Parathyroid adenoma (tissue), 2 donors: ENCODE results near the gene TMC4.

Source experiments
- H2AFZ ChIP-seq: fragments of 300-600 bp; sonication (generic); one replicate; pipeline ENCODE4 v1.7.0; 2017; ENCODE audit warnings: antibody characterized with exemption, mild to moderate bottlenecking
- H3K27ac ChIP-seq: fragments of 300-600 bp; sonication (generic); one replicate; pipeline ENCODE4 v1.7.0; 2017
- H3K27me3 ChIP-seq: fragments of 300-600 bp; sonication (generic); one replicate; pipeline ENCODE4 v1.7.0; 2017; ENCODE audit warnings: low read length; ENCODE audit not compliant: control insufficient read depth, insufficient read depth
- H3K36me3 ChIP-seq: fragments of 300-600 bp; sonication (generic); one replicate; pipeline ENCODE4 v1.7.0; 2017; ENCODE audit warnings: low read length; ENCODE audit not compliant: control insufficient read depth, insufficient read depth
- H3K4me1 ChIP-seq: fragments of 300-600 bp; sonication (generic); one replicate; pipeline ENCODE4 v1.7.0; 2017; ENCODE audit warnings: control low read depth
- H3K4me2 ChIP-seq: fragments of 300-600 bp; sonication (generic); one replicate; pipeline ENCODE4 v1.7.0; 2017; ENCODE audit warnings: low read length
- H3K4me3 ChIP-seq: fragments of 300-600 bp; sonication (generic); one replicate; pipeline ENCODE4 v1.7.0; 2017; ENCODE audit warnings: low read depth, low read length
- H3K79me2 ChIP-seq: fragments of 300-600 bp; sonication (generic); one replicate; pipeline ENCODE4 v1.7.0; 2017; ENCODE audit warnings: control low read depth
- H3K9ac ChIP-seq: fragments of 300-600 bp; sonication (generic); one replicate; pipeline ENCODE4 v1.7.0; 2017; ENCODE audit warnings: mild to moderate bottlenecking
- H3K9me3 ChIP-seq: fragments of 300-600 bp; sonication (generic); one replicate; pipeline ENCODE4 v1.7.0; 2017; ENCODE audit warnings: low read length; ENCODE audit not compliant: control insufficient read depth
- CTCF ChIP-seq: fragments of 300-600 bp; sonication (generic); IDR thresholded peaks from one replicate; pipeline ENCODE4 v1.7.0; 2017; ENCODE audit warnings: antibody characterized with exemption, mild to moderate bottlenecking
- donor health status: primary hyperparathyroidism.

Gene TMC4

GRCh38 chr19:54147676-54148075 is 25.3 kb downstream of the TMC4 start:
- Histone ChIP-seq H3K27me3 (no peaks in the 10 kb centered on the region), H3K36me3 (no peaks in the 10 kb centered on the region), H3K27ac (no peak overlapping the region), H3K9me3 (no peaks in the 10 kb centered on the region), H2AFZ (no peak overlapping the region), H3K4me1 (no peaks in the 10 kb centered on the region), H3K79me2 (no peaks in the 10 kb centered on the region), H3K4me3 (no peak overlapping the region), H3K4me2 (no peak overlapping the region), H3K9ac (no peak overlapping the region)
- TF ChIP-seq CTCF: no peak

DNA sequence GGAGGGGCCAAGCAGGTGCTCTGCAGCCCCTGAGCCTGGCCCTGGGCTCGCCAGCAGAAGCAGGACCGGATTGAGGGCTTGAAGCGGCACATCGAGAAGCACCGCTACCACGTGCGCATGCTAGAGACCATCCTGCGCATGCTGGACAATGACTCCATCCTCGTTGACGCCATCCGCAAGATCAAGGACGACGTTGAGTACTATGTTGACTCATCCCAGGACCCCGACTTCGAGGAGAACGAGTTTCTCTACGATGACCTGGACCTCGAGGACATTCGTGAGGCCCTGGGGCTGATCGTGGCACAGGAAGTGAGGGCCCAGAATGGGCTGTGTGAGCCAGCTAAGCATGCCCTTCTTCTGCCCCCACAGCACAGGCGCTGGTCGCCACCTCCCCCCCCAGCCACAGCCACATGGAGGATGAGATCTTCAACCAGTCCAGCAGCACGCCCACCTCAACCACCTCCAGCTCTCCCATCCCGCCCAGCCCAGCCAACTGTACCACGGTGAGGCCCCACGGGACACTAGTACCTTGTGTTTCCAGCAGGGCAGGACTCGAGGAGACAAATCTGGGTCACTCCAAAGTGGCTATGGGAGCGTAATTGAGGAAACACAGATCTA is 27.3 kb downstream of the TMC4 start:
- no peak overlapping the region for H3K4me2 ChIP-seq
- no peak overlapping the region for H2AFZ ChIP-seq
- no peaks in the 10 kb centered on the region for H3K4me1 ChIP-seq
- H3K4me3 ChIP-seq: no peak overlapping the region
- no peaks in the 10 kb centered on the region for H3K36me3 ChIP-seq
- no peak for TF ChIP-seq CTCF
- no peak overlapping the region for H3K9ac ChIP-seq
- peaks cover 4% of the 10 kb centered on the region for H3K79me2 ChIP-seq
- H3K27ac ChIP-seq: no peak overlapping the region
- no peaks in the 10 kb centered on the region for H3K9me3 ChIP-seq
- H3K27me3 ChIP-seq: no peaks in the 10 kb centered on the region

DNA sequence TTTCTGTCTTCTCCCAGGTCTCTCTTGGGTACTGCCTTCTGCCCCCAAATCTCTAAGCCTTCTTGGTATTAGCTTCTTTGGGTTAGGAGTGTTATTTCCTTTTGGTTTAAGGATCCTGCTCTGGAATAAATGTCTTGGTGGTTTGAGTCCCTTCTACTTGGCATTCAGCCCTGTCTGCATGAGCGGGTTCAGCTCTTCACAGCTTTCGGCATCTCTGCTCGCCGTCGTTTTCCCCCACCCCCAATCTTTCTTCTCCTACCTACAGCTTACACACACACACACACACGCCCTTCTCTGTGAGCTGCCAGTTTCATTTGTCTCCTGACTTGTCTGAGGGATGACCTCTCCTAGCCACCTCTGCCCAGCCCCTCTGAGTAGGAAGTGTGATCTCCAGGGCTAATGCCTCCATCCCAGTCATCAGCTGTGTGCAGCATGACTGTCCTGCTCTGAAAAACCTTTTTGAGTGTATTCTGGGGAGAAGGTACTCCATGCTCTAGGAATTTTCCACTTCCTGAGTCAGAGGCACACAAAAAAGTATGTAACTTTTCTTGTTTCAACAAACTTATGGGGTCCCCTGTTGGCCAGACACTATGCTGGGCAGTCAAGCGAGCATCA is 30.7 kb downstream of the TMC4 start:
- peaks cover 18% of the 10 kb centered on the region for H3K79me2 ChIP-seq
- H3K4me3 ChIP-seq: no peak overlapping the region
- H3K4me2 ChIP-seq: no peak overlapping the region
- no peaks in the 10 kb centered on the region for H3K27me3 ChIP-seq
- no peak overlapping the region for H3K27ac ChIP-seq
- no peak overlapping the region for H3K9ac ChIP-seq
- no peaks in the 10 kb centered on the region for H3K9me3 ChIP-seq
- no peak overlapping the region for H2AFZ ChIP-seq
- TF ChIP-seq CTCF: no peak
- H3K36me3 ChIP-seq: no peaks in the 10 kb centered on the region
- no peaks in the 10 kb centered on the region for H3K4me1 ChIP-seq

DNA sequence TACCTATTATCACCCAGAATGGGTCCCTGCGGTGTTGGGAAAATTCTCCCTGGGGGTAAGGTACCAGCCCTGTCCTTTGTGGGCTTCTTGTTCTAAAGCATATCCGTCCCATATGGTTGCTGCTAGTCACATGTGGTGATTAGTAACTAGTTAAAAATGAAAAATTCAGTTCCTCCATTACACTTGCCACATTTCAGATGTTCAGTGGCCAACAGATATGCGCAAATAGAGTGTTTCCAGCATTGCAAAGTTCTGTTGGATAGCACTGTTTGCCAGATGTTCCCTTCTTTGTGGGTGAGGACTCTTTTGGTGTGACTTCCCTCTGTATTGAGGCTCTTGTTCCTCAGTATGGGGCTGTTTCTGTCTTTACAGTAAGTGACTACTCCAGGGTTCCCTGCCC is 31.6 kb downstream of the TMC4 start:
- no peak overlapping the region for H3K9ac ChIP-seq
- no peaks in the 10 kb centered on the region for H3K9me3 ChIP-seq
- no peak for TF ChIP-seq CTCF
- H3K79me2 ChIP-seq: peaks cover 18% of the 10 kb centered on the region
- H3K4me3 ChIP-seq: no peak overlapping the region
- no peak overlapping the region for H3K27ac ChIP-seq
- H3K4me1 ChIP-seq: peaks cover under 1% of the 10 kb centered on the region
- no peaks in the 10 kb centered on the region for H3K27me3 ChIP-seq
- no peaks in the 10 kb centered on the region for H3K36me3 ChIP-seq
- no peak overlapping the region for H2AFZ ChIP-seq
- no peak overlapping the region for H3K4me2 ChIP-seq
